IMR-90 (cell line): ENCODE measurements around the gene CGREF1.

Experiments used
- BHLHE40 ChIP-seq: fragments of 150-350 bp; IDR thresholded peaks from 2 replicates; pipeline ENCODE4 v1.6.1; 2016; ENCODE audit warnings: mild to moderate bottlenecking, low read depth, low read length
- CEBPB ChIP-seq: IDR thresholded peaks from 2 replicates; pipeline ENCODE4 v1.6.1; 2012; ENCODE audit warnings: low read depth, low read length, improper control_type of control experiment
- CHD1 ChIP-seq: IDR thresholded peaks from 2 replicates; pipeline ENCODE4 v1.6.1; 2012; ENCODE audit warnings: low read depth, low read length, improper control_type of control experiment
- CTCF ChIP-seq: conservative IDR thresholded peaks from 2 replicates; pipeline ENCODE4 v1.5.1; 2012; ENCODE audit warnings: mild to moderate bottlenecking, low read depth, low read length, improper control_type of control experiment
- ELK1 ChIP-seq: fragments of 150-350 bp; IDR thresholded peaks from 2 replicates; pipeline ENCODE4 v1.6.1; 2016; ENCODE audit warnings: low read depth, mild to moderate bottlenecking, low read length, moderate library complexity, borderline replicate concordance
- MAFK ChIP-seq: IDR thresholded peaks from 2 replicates; pipeline ENCODE4 v1.6.1; 2012; ENCODE audit warnings: low read depth, low read length, improper control_type of control experiment
- MAZ ChIP-seq: IDR thresholded peaks from 2 replicates; pipeline ENCODE4 v1.6.1; 2012; ENCODE audit warnings: low read depth, mild to moderate bottlenecking, low read length, improper control_type of control experiment, moderate library complexity, borderline replicate concordance
- POLR2A ChIP-seq: IDR thresholded peaks from 2 replicates; pipeline ENCODE4 v1.6.1; 2012; ENCODE audit warnings: mild to moderate bottlenecking, low read depth, low read length
- RAD21 ChIP-seq: IDR thresholded peaks from 2 replicates; pipeline ENCODE4 v1.6.1; 2012; ENCODE audit warnings: low read length, improper control_type of control experiment
- RCOR1 ChIP-seq: IDR thresholded peaks from 2 replicates; pipeline ENCODE4 v1.6.1; 2012; ENCODE audit warnings: mild to moderate bottlenecking, low read length, improper control_type of control experiment; ENCODE audit not compliant: insufficient replicate concordance
- RFX5 ChIP-seq: IDR thresholded peaks from 2 replicates; pipeline ENCODE4 v1.8.0; 2012; ENCODE audit warnings: low read depth, mild to moderate bottlenecking, low read length, moderate library complexity
- SMC3 ChIP-seq: fragments of 150-350 bp; IDR thresholded peaks from 2 replicates; pipeline ENCODE4 v1.6.1; 2016; ENCODE audit warnings: low read depth, mild to moderate bottlenecking, antibody characterized with exemption, low read length, moderate library complexity
- USF2 ChIP-seq: fragments of 150-350 bp; IDR thresholded peaks from 2 replicates; pipeline ENCODE4 v1.6.1; 2017; ENCODE audit warnings: mild to moderate bottlenecking, antibody characterized with exemption, low read length, low read depth

GRCh38 chr2:27123302-27124150 is 4.6 kb upstream of the CGREF1 start, which contains the start of gene ABHD1:
- TF ChIP-seq ELK1 (no peak), CTCF (no peak), POLR2A (no peak), MAZ (no peak), BHLHE40 (no peak), RCOR1 (no peak), RAD21 (no peak), RFX5 (no peak), CEBPB (no peak), MAFK (no peak), SMC3 (no peak), USF2 (no peak), CHD1 (no peak)
